AG08396 (cell line): Measurements from ENCODE around the gene E2F8.
A peak's percentile ranks its signal among the peaks of the same experiment; 100 is the strongest.

Experiments
- DNase-seq: peaks from one replicate; pipeline ENCODE4 v3.0.0; 2012; ENCODE audit warnings: low spot score, mixed read lengths

Gene E2F8

GRCh38 chr11:19187114-19187832 lies 53.5 kb downstream of the E2F8 start:
- peak; percentile 14 for DNase-seq

DNA sequence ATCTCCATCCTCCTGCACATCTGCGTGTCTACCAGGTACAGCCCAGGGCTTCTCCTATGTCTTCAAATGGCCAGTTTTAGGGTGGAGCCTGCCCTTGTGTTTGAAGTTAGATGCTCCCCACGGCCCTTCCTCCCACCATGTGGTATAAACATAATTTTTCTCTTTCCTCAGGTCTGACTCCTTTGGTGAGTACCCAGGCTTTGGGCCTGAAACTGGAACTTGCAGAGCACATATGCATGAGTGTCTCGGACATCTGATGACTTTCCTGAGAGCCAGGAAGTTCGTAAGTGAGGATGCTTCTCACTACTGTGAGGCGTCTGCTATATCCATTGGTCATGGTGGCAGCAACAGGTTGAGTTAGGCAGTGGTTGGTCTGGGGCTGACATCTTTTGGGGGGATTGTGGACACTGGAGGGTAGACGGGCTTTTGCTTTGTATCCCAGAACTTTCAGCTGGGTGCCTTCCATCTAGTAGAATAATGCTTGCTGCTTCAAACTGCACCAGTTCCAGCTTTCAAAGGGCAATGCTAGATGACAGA lies 55.2 kb downstream of the E2F8 start:
- no peak for DNase-seq

- DNase-seq, result no peak
Observed at GRCh38 chr11:19185036-19185435, 55.7 kb downstream of the E2F8 start.

DNA sequence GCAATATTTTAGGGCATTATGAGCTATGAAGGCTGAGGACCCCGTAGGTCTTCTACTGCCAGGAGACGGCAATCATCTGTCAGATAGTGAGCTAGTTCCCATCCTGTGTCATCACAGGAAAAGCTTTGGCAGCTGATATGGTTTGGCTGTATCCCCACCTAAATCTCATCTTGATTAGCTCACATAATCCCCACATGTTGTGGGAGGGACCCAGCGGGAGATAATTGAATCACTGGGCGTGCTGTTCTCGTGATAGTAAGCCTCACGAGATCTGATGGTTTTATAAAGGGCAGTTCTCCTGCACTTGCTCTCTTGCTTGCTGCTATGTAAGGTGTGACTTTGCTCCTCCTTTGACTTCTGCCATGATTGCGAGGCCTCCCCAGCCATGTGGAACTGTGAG lies 57.1 kb downstream of the E2F8 start:
- DNase-seq, result no peak

DNA sequence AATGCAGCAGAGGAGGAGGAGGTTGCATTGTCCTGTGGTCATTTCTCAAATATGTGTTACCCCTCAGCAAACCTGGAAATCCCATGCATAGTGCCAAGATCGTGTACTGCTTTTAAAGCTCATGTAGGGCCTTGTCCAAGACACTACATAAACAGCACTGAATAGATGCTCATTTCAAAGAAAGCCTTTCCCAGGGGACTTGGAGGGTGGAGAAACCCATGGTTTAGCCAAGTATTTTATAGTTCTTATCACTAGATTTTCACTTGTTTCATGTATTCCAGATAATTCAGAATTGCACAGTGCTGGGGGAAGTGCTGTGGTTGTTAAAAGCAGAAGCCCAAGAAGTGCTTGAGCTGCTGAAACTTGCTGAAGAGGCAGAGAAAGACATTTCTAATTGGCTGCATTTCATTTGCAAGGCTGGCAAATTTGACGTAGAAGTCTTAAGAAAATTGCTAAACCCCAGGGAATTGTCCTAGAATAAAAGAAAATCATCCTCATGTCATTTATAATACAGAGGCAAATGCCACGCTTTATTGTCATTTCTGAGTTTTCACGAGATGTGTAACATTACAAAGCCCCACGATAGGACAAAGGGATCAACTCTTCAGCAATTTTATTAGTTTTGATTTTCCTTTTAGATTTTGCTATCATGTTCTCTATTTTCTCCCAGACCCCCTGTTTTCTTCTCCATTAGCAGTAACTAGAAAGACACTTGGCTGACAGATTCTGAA lies 59.0 kb downstream of the E2F8 start:
- no peak for DNase-seq

DNA sequence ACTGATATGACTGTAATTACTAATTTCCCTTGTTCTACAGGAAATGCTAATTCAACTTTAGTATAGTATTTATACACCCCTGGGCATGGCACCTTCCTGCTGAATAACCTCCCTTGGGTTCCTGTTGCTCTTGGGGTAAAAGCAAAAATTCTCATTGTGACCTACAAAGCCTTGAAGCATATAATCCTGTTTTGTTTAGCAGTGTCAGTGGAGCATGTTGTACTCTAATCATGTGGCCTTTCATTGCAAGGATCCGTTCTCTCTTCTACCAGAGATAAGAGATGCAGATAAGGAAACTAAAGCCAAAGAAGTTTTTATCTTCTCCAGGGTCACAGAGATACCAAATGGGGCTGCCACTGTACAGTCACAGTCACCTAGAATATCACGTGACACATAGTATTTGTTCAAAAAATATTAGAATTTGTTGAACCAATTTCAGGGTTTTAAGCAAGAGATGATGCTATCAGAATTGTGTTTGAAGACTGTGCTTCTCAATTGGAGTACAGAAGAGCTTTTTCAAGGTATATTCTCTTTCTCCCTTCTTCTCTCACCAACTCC lies 64.0 kb downstream of the E2F8 start:
- no peak for DNase-seq
